Fibroblast of lung (primary cell): Measurements from ENCODE around the gene TMEM60. TPM values are rescaled to one million over a fixed set of nuclear protein-coding genes. Genes with fewer than 3 reads are reported as not detected.

Experiments
- DNase-seq, 2 donors: peaks; one replicate each; pipeline versions ENCODE4 v3.0.0 to v3.0.0-alpha.2; 2010; ENCODE audit warnings: low read depth in 2 of 2
- H2AFZ ChIP-seq: 2 replicates; pipeline ENCODE4 v1.5.1; 2012; ENCODE audit warnings: low read length, control low read depth, inconsistent platforms
- H3K27ac ChIP-seq: 2 replicates; pipeline ENCODE4 v1.5.1; 2011; ENCODE audit warnings: low read length, control low read depth; ENCODE audit not compliant: insufficient read depth
- H3K27me3 ChIP-seq: 2 replicates; pipeline ENCODE4 v1.5.1; 2011; ENCODE audit warnings: mild to moderate bottlenecking, low read length; ENCODE audit not compliant: control insufficient read depth, insufficient read depth
- H3K36me3 ChIP-seq: 2 replicates; pipeline ENCODE4 v1.5.1; 2011; ENCODE audit warnings: low read length; ENCODE audit not compliant: control insufficient read depth, insufficient read depth
- H3K4me1 ChIP-seq: 2 replicates; pipeline ENCODE4 v1.5.1; 2011; ENCODE audit warnings: low read length; ENCODE audit not compliant: control insufficient read depth, insufficient read depth; ENCODE audit errors: extremely low read depth
- H3K4me2 ChIP-seq: 2 replicates; pipeline ENCODE4 v1.5.1; 2011; ENCODE audit warnings: low read length, control low read depth; ENCODE audit not compliant: insufficient read depth; ENCODE audit errors: extremely low read depth
- H3K4me3 ChIP-seq, 4 experiments: fragments of 200-600 bp in 1 of 4; sonication (generic) in 1 of 4; replicated peaks in 1 of 4; 2 replicates each; pipeline ENCODE4 v1.5.1; 2011 to 2016; ENCODE audit warnings: low read length in 4 of 4, low read depth in 3 of 4, mild to moderate bottlenecking in 3 of 4, control low read depth in 2 of 4, inconsistent platforms in 1 of 4, mixed read lengths in 1 of 4; ENCODE audit not compliant: insufficient read depth in 1 of 4; ENCODE audit errors: control extremely low read depth in 1 of 4
- H3K79me2 ChIP-seq: 2 replicates; pipeline ENCODE4 v1.5.1; 2012; ENCODE audit warnings: mild to moderate bottlenecking, low read length, inconsistent platforms; ENCODE audit not compliant: control insufficient read depth, insufficient read depth
- H3K9ac ChIP-seq: 2 replicates; pipeline ENCODE4 v1.5.1; 2011; ENCODE audit warnings: mild to moderate bottlenecking, low read length, control low read depth; ENCODE audit not compliant: insufficient read depth
- H3K9me3 ChIP-seq: 2 replicates; pipeline ENCODE4 v1.5.1; 2012; ENCODE audit warnings: low read depth, low read length; ENCODE audit not compliant: control insufficient read depth, insufficient read depth
- H4K20me1 ChIP-seq: 2 replicates; pipeline ENCODE4 v1.5.1; 2011; ENCODE audit warnings: low read length; ENCODE audit not compliant: control insufficient read depth, insufficient read depth; ENCODE audit errors: extremely low read depth
- EZH2 ChIP-seq: IDR thresholded peaks from 2 replicates; pipeline ENCODE4 v1.5.1; 2012; ENCODE audit warnings: low read length, control low read depth, mild to moderate bottlenecking; ENCODE audit errors: missing control alignments
- polyA plus RNA-seq, 2 donors: library from polyadenylated mRNA; depleted of rRNA in 1 of 2; stranded (reverse) in 1 of 2; unstranded in 1 of 2; fragments of >200 nt; gene quantifications; 2 replicates each; pipeline ENCODE4 v1.2.1, GENCODE V29; 2011 to 2012; ENCODE audit warnings: missing spikeins in 1 of 2
- total RNA-seq: library from RNA; depleted of rRNA; stranded (reverse); fragments of >200 nt; gene quantifications from 2 replicates; pipeline ENCODE4 v1.2.1, GENCODE V29; 2014
- TF ChIP-seq, protein P1 (sequence below), 2 donors: IDR thresholded peaks in 1 of 2; conservative IDR thresholded peaks in 1 of 2; 1 replicate in 1 of 2; 2 replicates in 1 of 2; pipeline ENCODE4 v1.5.1; 2011 to 2012; ENCODE audit warnings: low read length in 2 of 2, control low read depth in 1 of 2, inconsistent platforms in 1 of 2, low read depth in 1 of 2, mild to moderate bottlenecking in 1 of 2

TMEM60 gene
- total and polyA plus RNA-seq, 2 donors (not counting 1 experiment from before 2014, with no cell fraction given): 24.4 to 45.5 TPM

DNA sequence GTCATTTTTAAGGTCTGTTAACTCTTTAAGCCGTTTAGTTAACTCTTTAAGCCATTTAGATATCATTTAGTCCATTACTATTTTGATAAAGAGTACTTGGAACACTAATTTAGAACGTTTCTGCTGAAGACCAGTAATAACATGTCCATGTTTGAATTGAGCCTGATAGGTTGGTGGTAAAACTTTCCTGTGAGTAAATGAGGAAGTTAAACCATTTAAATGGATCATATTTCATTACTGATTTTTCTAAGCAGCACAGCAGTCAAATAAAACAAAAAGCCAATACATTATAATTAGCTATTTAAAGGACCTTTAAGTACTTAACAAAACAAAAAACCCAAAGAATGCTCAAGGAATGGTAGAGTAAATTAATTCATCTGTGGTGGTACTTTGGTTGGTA, 29.8 kb upstream of the TMEM60 start:
- TF ChIP-seq EZH2: no peak
- TF ChIP-seq, protein P1, sequence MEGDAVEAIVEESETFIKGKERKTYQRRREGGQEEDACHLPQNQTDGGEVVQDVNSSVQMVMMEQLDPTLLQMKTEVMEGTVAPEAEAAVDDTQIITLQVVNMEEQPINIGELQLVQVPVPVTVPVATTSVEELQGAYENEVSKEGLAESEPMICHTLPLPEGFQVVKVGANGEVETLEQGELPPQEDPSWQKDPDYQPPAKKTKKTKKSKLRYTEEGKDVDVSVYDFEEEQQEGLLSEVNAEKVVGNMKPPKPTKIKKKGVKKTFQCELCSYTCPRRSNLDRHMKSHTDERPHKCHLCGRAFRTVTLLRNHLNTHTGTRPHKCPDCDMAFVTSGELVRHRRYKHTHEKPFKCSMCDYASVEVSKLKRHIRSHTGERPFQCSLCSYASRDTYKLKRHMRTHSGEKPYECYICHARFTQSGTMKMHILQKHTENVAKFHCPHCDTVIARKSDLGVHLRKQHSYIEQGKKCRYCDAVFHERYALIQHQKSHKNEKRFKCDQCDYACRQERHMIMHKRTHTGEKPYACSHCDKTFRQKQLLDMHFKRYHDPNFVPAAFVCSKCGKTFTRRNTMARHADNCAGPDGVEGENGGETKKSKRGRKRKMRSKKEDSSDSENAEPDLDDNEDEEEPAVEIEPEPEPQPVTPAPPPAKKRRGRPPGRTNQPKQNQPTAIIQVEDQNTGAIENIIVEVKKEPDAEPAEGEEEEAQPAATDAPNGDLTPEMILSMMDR (conservative IDR thresholded peaks at IDR 0.05 in 1 of 2, IDR thresholded peaks at IDR 0.05 in 1 of 2; ENCODE audit: low read depth in 1 of 2, low read length in 2 of 2): no peak
- Histone ChIP-seq H3K36me3 (no peaks in the 10 kb centered on the region), H4K20me1 (no peaks in the 10 kb centered on the region), H3K27me3 (no peaks in the 10 kb centered on the region), H3K9ac (no peak overlapping the region), H3K4me2 (no peak overlapping the region), H3K9me3 (no peaks in the 10 kb centered on the region), H2AFZ (no peak overlapping the region), H3K27ac (no peak overlapping the region), H3K79me2 (peaks cover 5% of the 10 kb centered on the region), H3K4me1 (no peaks in the 10 kb centered on the region), H3K4me3 (no peak overlapping the region)
- DNase-seq: no peak

DNA sequence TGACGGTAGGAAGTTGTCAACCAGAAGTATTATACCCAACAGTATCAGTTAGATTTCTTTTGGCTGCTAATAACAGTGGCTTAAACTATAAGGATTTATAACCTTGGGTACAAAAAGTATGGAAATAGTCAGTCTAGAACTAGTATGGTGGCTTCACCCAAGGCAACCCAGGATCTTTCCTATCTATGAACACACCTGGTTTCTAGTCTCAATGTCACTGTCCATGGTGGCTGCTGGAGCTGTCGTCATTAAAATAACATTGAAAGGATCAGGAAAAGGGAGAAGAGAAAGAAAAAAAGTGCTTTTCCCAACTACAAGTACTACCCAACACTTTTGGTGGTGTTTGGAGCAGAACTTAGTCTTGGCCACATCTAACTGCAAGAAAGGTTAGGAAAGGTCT, 28.1 kb upstream of the TMEM60 start:
- no peak for TF ChIP-seq EZH2
- TF ChIP-seq, protein P1 (conservative IDR thresholded peaks at IDR 0.05 in 1 of 2, IDR thresholded peaks at IDR 0.05 in 1 of 2; ENCODE audit: low read depth in 1 of 2, low read length in 2 of 2): no peak
- H4K20me1 ChIP-seq: no peaks in the 10 kb centered on the region
- H2AFZ ChIP-seq: no peak overlapping the region

DNA sequence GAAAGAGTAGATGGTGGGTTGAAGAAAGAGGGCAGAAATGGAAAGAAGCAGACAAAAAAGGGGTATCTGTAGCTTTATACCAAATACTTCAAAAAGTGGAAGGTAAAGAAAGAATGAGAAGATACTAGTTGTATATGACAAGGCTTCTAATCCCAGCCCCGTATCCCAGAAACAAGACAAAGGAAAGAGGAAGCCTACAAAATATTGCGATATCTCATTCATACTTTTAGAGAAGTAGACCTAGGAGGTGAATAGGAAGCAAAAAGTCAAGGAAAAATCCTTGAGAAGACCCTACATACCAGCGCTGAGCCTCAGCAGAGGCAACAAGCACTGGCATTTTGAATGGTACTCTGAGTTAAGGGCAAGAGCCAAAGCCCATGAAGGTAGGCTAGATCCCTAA, 26.9 kb upstream of the TMEM60 start:
- no peaks in the 10 kb centered on the region for H3K27me3 ChIP-seq
- H4K20me1 ChIP-seq: no peaks in the 10 kb centered on the region
- H3K27ac ChIP-seq: no peak overlapping the region
- peaks cover 23% of the 10 kb centered on the region for H3K79me2 ChIP-seq
- TF ChIP-seq, protein P1 (conservative IDR thresholded peaks at IDR 0.05 in 1 of 2, IDR thresholded peaks at IDR 0.05 in 1 of 2; ENCODE audit: low read depth in 1 of 2, low read length in 2 of 2): no peak
- TF ChIP-seq EZH2: no peak
- H3K4me2 ChIP-seq: no peak overlapping the region
- peaks cover 2% of the 10 kb centered on the region for H3K36me3 ChIP-seq
- no peak for DNase-seq
- no peaks in the 10 kb centered on the region for H3K4me1 ChIP-seq
- no peak overlapping the region for H3K9ac ChIP-seq
- no peak overlapping the region for H3K4me3 ChIP-seq
- H3K9me3 ChIP-seq: peaks cover 2% of the 10 kb centered on the region
- H2AFZ ChIP-seq: no peak overlapping the region

More for the DNA sequence above, 28.1 kb upstream of the TMEM60 start:
- peaks cover 2% of the 10 kb centered on the region for H3K36me3 ChIP-seq
- H3K4me2 ChIP-seq: no peak overlapping the region
- H3K79me2 ChIP-seq: peaks cover 18% of the 10 kb centered on the region
- H3K27ac ChIP-seq: no peak overlapping the region
- H3K27me3 ChIP-seq: no peaks in the 10 kb centered on the region
- no peak overlapping the region for H3K9ac ChIP-seq
- H3K9me3 ChIP-seq: no peaks in the 10 kb centered on the region
- H3K4me1 ChIP-seq: no peaks in the 10 kb centered on the region
- DNase-seq: no peak
- H3K4me3 ChIP-seq: no peak overlapping the region
